WERI-Rb-1 (cell line): ENCODE measurements around the gene TPMT.

ENCODE experiments used
- DNase-seq: peaks from one replicate; pipeline ENCODE4 v3.0.0-alpha.2; 2020
- H3K27ac ChIP-seq: fragments of 250-450 bp; sonication (Bioruptor Pico); 2 replicates; pipeline ENCODE4 v1.5.1; 2020; ENCODE audit warnings: mild to moderate bottlenecking, moderate library complexity
- H3K27me3 ChIP-seq: fragments of 250-450 bp; sonication (Bioruptor Pico); 2 replicates; pipeline ENCODE4 v1.5.1; 2021; ENCODE audit warnings: mild to moderate bottlenecking, low read depth, moderate library complexity; ENCODE audit not compliant: insufficient read depth, severe bottlenecking
- H3K36me3 ChIP-seq: fragments of 250-450 bp; sonication (Bioruptor Pico); 2 replicates; pipeline ENCODE4 v1.5.1; 2020; ENCODE audit warnings: mild to moderate bottlenecking, moderate library complexity
- H3K4me3 ChIP-seq: 2 replicates; pipeline ENCODE4 v1.5.1; 2011; ENCODE audit warnings: low read depth, mild to moderate bottlenecking, control low read depth, low read length
- H3K9me3 ChIP-seq: fragments of 250-450 bp; sonication (Bioruptor Pico); 2 replicates; pipeline ENCODE4 v1.5.1; 2021; ENCODE audit warnings: mild to moderate bottlenecking, moderate library complexity; ENCODE audit not compliant: severe bottlenecking
- TF ChIP-seq, protein P1 (sequence below): IDR thresholded peaks from 2 replicates; pipeline ENCODE4 v1.5.1; 2011; ENCODE audit warnings: low read depth, mild to moderate bottlenecking, control low read depth, inconsistent platforms, low read length

The TPMT gene

DNA sequence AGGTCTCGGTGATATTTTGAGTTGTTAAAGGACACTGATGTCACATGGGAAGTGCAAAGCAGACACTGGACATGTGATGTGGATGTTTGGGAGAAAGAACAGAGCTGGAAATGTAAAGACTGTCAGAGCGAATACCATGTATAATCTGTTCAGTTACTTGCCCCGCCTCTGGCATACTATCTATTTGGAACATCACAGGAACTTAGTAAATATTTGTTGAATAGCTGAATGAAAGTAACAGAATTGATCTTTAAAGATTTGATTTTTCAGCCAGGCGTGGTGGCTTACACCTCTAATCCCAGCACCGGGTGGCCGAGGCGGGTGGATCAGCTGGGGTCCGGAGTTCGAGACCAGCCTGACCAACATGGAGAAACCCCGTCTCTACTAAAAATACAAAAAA, 18.6 kb downstream of the TPMT start:
- Histone ChIP-seq H3K9me3 (no peaks in the 10 kb centered on the region), H3K4me3 (no peak overlapping the region), H3K36me3 (peaks cover 47% of the 10 kb centered on the region), H3K27me3 (no peaks in the 10 kb centered on the region), H3K27ac (no peak overlapping the region)
- DNase-seq = no peak
- TF ChIP-seq, protein P1, sequence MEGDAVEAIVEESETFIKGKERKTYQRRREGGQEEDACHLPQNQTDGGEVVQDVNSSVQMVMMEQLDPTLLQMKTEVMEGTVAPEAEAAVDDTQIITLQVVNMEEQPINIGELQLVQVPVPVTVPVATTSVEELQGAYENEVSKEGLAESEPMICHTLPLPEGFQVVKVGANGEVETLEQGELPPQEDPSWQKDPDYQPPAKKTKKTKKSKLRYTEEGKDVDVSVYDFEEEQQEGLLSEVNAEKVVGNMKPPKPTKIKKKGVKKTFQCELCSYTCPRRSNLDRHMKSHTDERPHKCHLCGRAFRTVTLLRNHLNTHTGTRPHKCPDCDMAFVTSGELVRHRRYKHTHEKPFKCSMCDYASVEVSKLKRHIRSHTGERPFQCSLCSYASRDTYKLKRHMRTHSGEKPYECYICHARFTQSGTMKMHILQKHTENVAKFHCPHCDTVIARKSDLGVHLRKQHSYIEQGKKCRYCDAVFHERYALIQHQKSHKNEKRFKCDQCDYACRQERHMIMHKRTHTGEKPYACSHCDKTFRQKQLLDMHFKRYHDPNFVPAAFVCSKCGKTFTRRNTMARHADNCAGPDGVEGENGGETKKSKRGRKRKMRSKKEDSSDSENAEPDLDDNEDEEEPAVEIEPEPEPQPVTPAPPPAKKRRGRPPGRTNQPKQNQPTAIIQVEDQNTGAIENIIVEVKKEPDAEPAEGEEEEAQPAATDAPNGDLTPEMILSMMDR = no peak

DNA sequence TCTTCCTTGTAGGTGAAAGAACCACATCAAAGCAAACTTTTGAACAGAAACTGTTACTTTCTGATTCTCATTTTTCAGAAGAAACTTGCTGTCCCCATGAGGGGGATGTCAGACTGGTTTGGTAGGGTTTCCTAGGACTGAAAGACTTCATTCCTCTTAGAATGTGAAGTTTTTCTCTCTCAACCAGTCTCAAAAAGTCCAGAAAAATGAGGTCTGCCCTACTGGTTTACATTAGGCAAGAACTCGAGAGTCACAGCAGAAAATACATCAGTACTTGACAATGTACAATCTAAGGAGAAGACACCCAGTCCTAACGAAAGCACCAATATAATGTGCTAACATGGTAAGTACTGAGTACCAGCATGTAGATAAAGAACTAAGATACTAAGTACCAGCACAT, 19.7 kb downstream of the TPMT start:
- peaks cover 44% of the 10 kb centered on the region for H3K36me3 ChIP-seq
- TF ChIP-seq, protein P1 = no peak
- DNase-seq = no peak
- H3K27me3 ChIP-seq = no peaks in the 10 kb centered on the region
- H3K9me3 ChIP-seq = no peaks in the 10 kb centered on the region
- H3K27ac ChIP-seq = no peak overlapping the region
- no peak overlapping the region for H3K4me3 ChIP-seq

DNA sequence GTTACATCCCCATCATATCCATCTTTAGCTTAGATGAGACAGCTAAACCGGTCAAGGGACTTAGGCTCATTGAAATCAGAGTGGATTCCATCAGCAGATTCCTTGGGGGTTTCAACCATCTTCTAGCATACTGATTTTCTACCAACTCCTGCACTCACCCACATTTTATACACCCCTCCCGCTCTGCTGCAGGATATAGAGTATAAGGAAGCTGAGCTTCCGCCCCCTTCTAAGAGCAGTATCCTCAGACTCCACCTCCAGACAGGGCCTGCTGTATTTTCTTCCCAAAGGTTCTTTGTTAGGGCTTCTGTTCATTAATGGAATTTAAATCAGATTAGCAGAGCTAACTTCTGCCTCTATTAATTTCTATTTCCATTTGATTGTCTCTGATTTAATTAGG, 22.5 kb downstream of the TPMT start:
- TF ChIP-seq, protein P1 = no peak
- Histone ChIP-seq H3K27me3 (no peaks in the 10 kb centered on the region), H3K36me3 (peaks cover 27% of the 10 kb centered on the region), H3K4me3 (no peak overlapping the region), H3K27ac (no peak overlapping the region), H3K9me3 (no peaks in the 10 kb centered on the region)
- no peak for DNase-seq

DNA sequence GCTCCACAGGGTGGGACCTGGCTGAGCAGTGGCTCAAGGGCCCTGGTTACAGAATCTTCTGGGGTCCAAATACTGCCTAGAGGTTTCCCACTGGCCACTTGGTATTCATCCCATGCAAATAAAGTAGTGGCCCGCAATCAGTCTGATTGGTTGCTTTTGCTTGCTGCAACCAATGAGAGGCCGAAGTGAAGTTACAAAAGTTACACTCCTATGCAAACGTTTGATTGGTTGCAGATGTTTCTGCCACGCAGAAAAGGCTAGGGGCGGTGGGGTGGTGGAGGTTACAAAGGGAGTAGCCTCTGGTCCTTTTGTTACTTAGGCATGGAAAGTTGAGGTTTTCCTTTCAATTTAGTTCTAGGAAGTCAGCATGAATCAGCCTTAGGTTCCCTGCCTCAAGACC, 28.8 kb downstream of the TPMT start:
- Histone ChIP-seq H3K4me3 (no peak overlapping the region), H3K36me3 (peaks cover 10% of the 10 kb centered on the region), H3K9me3 (peaks cover 7% of the 10 kb centered on the region), H3K27me3 (no peaks in the 10 kb centered on the region), H3K27ac (no peak overlapping the region)
- TF ChIP-seq, protein P1 = no peak
- no peak for DNase-seq

DNA sequence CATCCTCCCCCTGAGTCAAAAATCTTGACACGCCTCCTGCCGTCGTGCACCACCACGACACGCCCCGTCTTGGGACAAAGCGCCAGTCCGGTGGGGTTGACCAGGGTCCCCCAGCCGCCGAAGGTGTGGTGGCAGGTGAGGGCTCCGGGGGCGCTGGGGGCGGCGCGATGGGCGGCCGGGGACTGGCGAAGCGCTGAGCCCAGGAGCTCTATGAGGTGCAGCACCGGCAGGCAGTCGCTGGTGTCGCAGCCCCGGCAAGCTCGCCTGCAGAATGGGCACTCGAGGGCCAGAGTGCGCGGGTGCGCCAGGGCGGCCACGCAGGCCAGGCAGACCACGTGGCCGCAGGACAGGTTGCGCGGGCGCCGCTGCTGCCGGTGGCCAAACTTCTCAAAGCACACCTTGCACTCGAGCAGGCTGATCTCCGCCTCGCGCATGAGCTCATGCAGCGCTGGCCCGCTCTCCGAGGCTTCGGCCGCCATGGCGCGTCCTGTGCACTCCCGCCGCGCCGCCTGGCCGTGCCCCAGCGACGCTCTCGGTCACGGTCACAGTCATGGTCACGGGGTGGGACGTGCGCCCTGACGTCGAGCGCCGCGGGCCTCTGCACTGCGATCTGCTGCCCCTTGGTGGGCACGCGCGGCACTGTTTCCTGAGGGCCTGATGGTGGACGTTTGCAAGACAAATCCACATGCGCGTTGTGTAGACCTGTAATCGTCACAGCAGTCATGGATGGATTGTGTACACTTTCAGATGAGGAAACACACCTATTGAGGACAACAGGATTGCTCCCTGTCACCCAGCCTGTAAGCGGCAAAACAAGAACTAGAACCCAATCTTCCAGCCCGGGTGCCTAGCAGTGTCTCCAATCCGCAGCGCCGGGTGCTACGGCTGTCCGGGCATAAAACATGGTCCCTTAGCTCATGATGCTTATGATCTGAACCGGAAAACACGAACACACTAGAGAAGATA, 32.5 kb downstream of the TPMT start, which contains the start of gene NHLRC1:
NHLRC1 (minus strand) TSS at position 550 of the 966 bp plus-strand sequence; CDS start at position 479, 71 bp downstream.
- Histone ChIP-seq H3K4me3 (peak within 1 kb of the TSS; percentile 0; the same call in 1 of the 2 replicates), H3K27me3 (no peaks in the 10 kb centered on the region), H3K27ac (no peak within 1 kb of the TSS), H3K36me3 (no peaks in the 10 kb centered on the region), H3K9me3 (peaks cover 7% of the 10 kb centered on the region)
- TF ChIP-seq, protein P1 = peak; percentile 90
- peak; percentile 58 for DNase-seq
